Aorta (tissue), 5 donors: ENCODE results near the gene ANKRD36C. TPM values are rescaled to one million over a fixed set of nuclear protein-coding genes. Genes with fewer than 3 reads are reported as not detected.
A peak's percentile ranks its signal among the peaks of the same experiment; 100 is the strongest.
"Not testable (repeated sequence)": the region's sequence is repeated elsewhere in the genome, so short reads cannot be mapped to it uniquely, and the experiment has no call there.

Experiments
- ATAC-seq: fragments of 200-7000 bp; cut with Tn5 transposase; one replicate; pipeline ENCODE4 v1.9.1; 2022; ENCODE audit warnings: moderate library complexity; ENCODE audit not compliant: low FRiP score
- DNase-seq, 2 donors: peaks; one replicate each; pipeline ENCODE4 v3.0.0-alpha.2; 2020
- H3K27ac ChIP-seq, 2 donors: one replicate each; pipeline ENCODE4 v1.5.1; 2013; ENCODE audit warnings: low read length in 2 of 2, mild to moderate bottlenecking in 2 of 2, moderate library complexity in 2 of 2, control low read depth in 1 of 2, inconsistent platforms in 1 of 2, low read depth in 1 of 2
- H3K27me3 ChIP-seq, 2 donors: one replicate each; pipeline ENCODE4 v1.6.1; 2013; ENCODE audit warnings: control low read depth in 1 of 2, low read length in 1 of 2, mild to moderate bottlenecking in 1 of 2, moderate library complexity in 1 of 2; ENCODE audit not compliant: insufficient read depth in 2 of 2, control insufficient read depth in 1 of 2
- H3K36me3 ChIP-seq, 2 donors: one replicate each; pipeline ENCODE4 v1.6.1; 2013; ENCODE audit warnings: control low read depth in 1 of 2, low read length in 1 of 2, mild to moderate bottlenecking in 1 of 2; ENCODE audit not compliant: insufficient read depth in 2 of 2, control insufficient read depth in 1 of 2
- H3K4me1 ChIP-seq, 2 donors: one replicate each; pipeline ENCODE4 v1.6.1; 2013; ENCODE audit warnings: low read length in 2 of 2, control low read depth in 1 of 2, mild to moderate bottlenecking in 1 of 2, moderate library complexity in 1 of 2; ENCODE audit not compliant: insufficient read depth in 2 of 2, control insufficient read depth in 1 of 2
- H3K4me3 ChIP-seq, 2 donors: one replicate each; pipeline ENCODE4 v1.5.1; 2013; ENCODE audit warnings: low read length in 2 of 2, control low read depth in 1 of 2, mild to moderate bottlenecking in 1 of 2
- H3K9me3 ChIP-seq: one replicate; pipeline ENCODE4 v1.6.1; 2013; ENCODE audit warnings: mild to moderate bottlenecking, low read length; ENCODE audit not compliant: control insufficient read depth
- WGBS, 2 donors: extraction: QIAGEN DNeasy Blood & Tissue Kit; methylation state at CpG; one replicate each; pipeline ENCODE4 v1.1.7; 2013; 5-methylcytosine and 5-hydroxymethylcytosine counted together
- intact Hi-C, 2 donors: fragments of 100-400 bp; cut with DNase I; formaldehyde crosslinking; loops; one replicate each; pipeline versions ENCODE4 v1.14.2 to v1.15.0; 2022
- polyA plus RNA-seq, 2 donors: library from polyadenylated mRNA; stranded (reverse); fragments of 200-250 nt; gene quantifications; one replicate each; pipeline ENCODE4 v1.2.3, GENCODE V29; 2013
- total RNA-seq, 2 donors: library from RNA; stranded (reverse); fragmentation: NEBNext Ultra II Directional; extraction: Animal tissue kit (Norgen Biotek cat#: 25700); gene quantifications; one replicate each; pipeline ENCODE4 v1.2.1, GENCODE V29; 2021
- donor health status: healthy with polysubstance abuse.
- donor health status: Bipolar disorder and iron deficiency.
- donor health status: DM: no; HTN: no; CAD: no.
- donor health status: DM: no; HTN: no; CAD: no.
- donor health status: DM: yes; HTN: yes; CAD: no.

The ANKRD36C gene
- total and polyA plus RNA-seq, 4 donors = 1.4 to 81.1 (median 28.5) TPM

- peak; percentile 46 for ATAC-seq
- 50 to 61% methylated on average over 4 of the region's 4 CpGs for WGBS, 2 donors
- H3K4me1 ChIP-seq, DNase-seq, H3K9me3 ChIP-seq, H3K4me3 ChIP-seq, H3K27ac ChIP-seq, H3K27me3 ChIP-seq, H3K36me3 ChIP-seq, intact Hi-C loops: not testable (repeated sequence)
Measured at GRCh38 chr2:96011129-96011455, 19.5 kb upstream of the ANKRD36C start.

GRCh38 chr2:96010320-96011128, 18.9 kb upstream of the ANKRD36C start:
- H3K9me3 ChIP-seq, H3K4me1 ChIP-seq, H3K27me3 ChIP-seq, intact Hi-C loops, H3K36me3 ChIP-seq: not testable (repeated sequence)
- H3K4me3 ChIP-seq = peak overlapping the region; percentile 20 to 28
- H3K27ac ChIP-seq = peak overlapping the region in 1 of 2 donors; percentile 76
- WGBS, 2 donors = 0% methylated on average over 25 to 34 of the region's 65 CpGs
- ATAC-seq = peak; percentile 99
- peak; percentile 98 to 99 for DNase-seq

GRCh38 chr2:96009833-96010232, 18.2 kb upstream of the ANKRD36C start:
- intact Hi-C loops = loop anchor here in 1 of 2 donors (10.0 kb wide), 1 partner anchor 105 kb away; the partner anchor contains the start of gene ADRA2B
- H3K36me3 ChIP-seq, H3K27me3 ChIP-seq, H3K9me3 ChIP-seq, H3K4me1 ChIP-seq, DNase-seq: not testable (repeated sequence)
- Histone ChIP-seq H3K27ac (peak overlapping the region in 1 of 2 donors; percentile 76), H3K4me3 (peak overlapping the region in 1 of 2 donors; percentile 28)
- 6 to 10% methylated on average over 10 of the region's 10 CpGs for WGBS, 2 donors
- peak; percentile 17 for ATAC-seq

- not testable (repeated sequence) for H3K4me3 ChIP-seq, H3K36me3 ChIP-seq, DNase-seq, H3K4me1 ChIP-seq, H3K27me3 ChIP-seq, H3K9me3 ChIP-seq, H3K27ac ChIP-seq, ATAC-seq
- intact Hi-C loops = loop anchor here in 1 of 2 donors (10.0 kb wide), 1 partner anchor 107 kb away; the partner anchor contains the start of gene ADRA2B
- WGBS, 2 donors = 74 to 79% methylated on average over 5 to 6 of the region's 6 CpGs
Measured at GRCh38 chr2:96008051-96008450, 16.4 kb upstream of the ANKRD36C start.

GRCh38 chr2:96006248-96006647, 14.6 kb upstream of the ANKRD36C start:
- not testable (repeated sequence) for DNase-seq, ATAC-seq, H3K27me3 ChIP-seq, H3K9me3 ChIP-seq, H3K4me3 ChIP-seq, H3K27ac ChIP-seq, H3K4me1 ChIP-seq, H3K36me3 ChIP-seq
- 77 to 85% methylated on average over 5 of the region's 5 CpGs for WGBS, 2 donors
- intact Hi-C loops = loop anchor here in 1 of 2 donors (10.0 kb wide), 1 partner anchor 109 kb away; the partner anchor contains the start of gene ADRA2B

- peak; percentile 96 for ATAC-seq
- H3K27ac ChIP-seq = peak overlapping the region in 1 of 2 donors; percentile 78
- not testable (repeated sequence) for H3K27me3 ChIP-seq, H3K9me3 ChIP-seq, H3K36me3 ChIP-seq, H3K4me1 ChIP-seq
- 3% methylated on average over 33 to 34 of the region's 34 CpGs for WGBS, 2 donors
- H3K4me3 ChIP-seq = peak overlapping the region in 1 of 2 donors; percentile 14
- peak in 1 of 2 donors; percentile 57 for DNase-seq
- intact Hi-C loops = loop anchor here in 1 of 2 donors (5.0 to 10.0 kb wide), 2 partner anchors 180 to 512 kb away; partner anchors contain the start of gene NEURL3
Measured at GRCh38 chr2:95992520-95993272, 1.1 kb upstream of the ANKRD36C start.

- not testable (repeated sequence) for H3K27ac ChIP-seq, H3K4me1 ChIP-seq, H3K27me3 ChIP-seq, H3K9me3 ChIP-seq, H3K36me3 ChIP-seq, DNase-seq
- WGBS, 2 donors = 0% methylated on average over 18 of the region's 39 CpGs; no CpG with 5 or more reads in 1 of the 2 donors
- intact Hi-C loops = loop anchor here in 1 of 2 donors (5.0 to 10.0 kb wide), 2 partner anchors 180 to 513 kb away; partner anchors contain the start of gene NEURL3
- H3K4me3 ChIP-seq = peak overlapping the region in 1 of 2 donors; percentile 14
- peak; percentile 91 for ATAC-seq
Measured at GRCh38 chr2:95992102-95992501, 478 bp upstream of the ANKRD36C start.

- WGBS, 2 donors = 3 to 6% methylated on average over 6 of the region's 6 CpGs
- intact Hi-C loops = loop anchor here in 1 of 2 donors (5.0 to 10.0 kb wide), 2 partner anchors 181 to 514 kb away; partner anchors contain the start of gene NEURL3
- H3K9me3 ChIP-seq, H3K4me1 ChIP-seq, H3K27me3 ChIP-seq, ATAC-seq, H3K27ac ChIP-seq, H3K36me3 ChIP-seq, H3K4me3 ChIP-seq, DNase-seq: not testable (repeated sequence)
Measured at GRCh38 chr2:95990884-95991283, 740 bp downstream of the ANKRD36C start.
